Fibroblast of skin of right quadriceps (primary cell): Measurements from ENCODE around the gene KLF9.

Source experiments
- DNase-seq: peaks from one replicate; pipeline ENCODE4 v3.0.0-alpha.2; 2013

KLF9 gene

GRCh38 chr9:70413799-70414775 is at the start of gene KLF9:
Gene KLF9, minus strand, starts transcription at chr9:70414657. Its CDS starts 1,294 bp downstream, at chr9:70413363.
- peak; percentile 95 for DNase-seq

GRCh38 chr9:70463877-70464276 is 49.4 kb upstream of the KLF9 start:
- no peak for DNase-seq

GRCh38 chr9:70462300-70462699 is 47.8 kb upstream of the KLF9 start:
- DNase-seq, result no peak

GRCh38 chr9:70457235-70457634 is 42.8 kb upstream of the KLF9 start:
- no peak for DNase-seq

- no peak for DNase-seq
Measured at GRCh38 chr9:70455993-70456704, 41.7 kb upstream of the KLF9 start.

- no peak for DNase-seq
Measured at GRCh38 chr9:70452365-70452764, 37.9 kb upstream of the KLF9 start.

- DNase-seq, result no peak
Measured at GRCh38 chr9:70451765-70452164, 37.3 kb upstream of the KLF9 start.

GRCh38 chr9:70450738-70451137 is 36.3 kb upstream of the KLF9 start:
- no peak for DNase-seq

GRCh38 chr9:70449461-70449860 is 35.0 kb upstream of the KLF9 start:
- DNase-seq, result no peak

- DNase-seq, result no peak
Measured at GRCh38 chr9:70448919-70449318, 34.5 kb upstream of the KLF9 start.

- peak; percentile 19 for DNase-seq
Measured at GRCh38 chr9:70444904-70445303, 30.4 kb upstream of the KLF9 start.

- DNase-seq, result no peak
Measured at GRCh38 chr9:70442328-70442848, 27.9 kb upstream of the KLF9 start.

GRCh38 chr9:70441622-70442021 is 27.2 kb upstream of the KLF9 start:
- DNase-seq, result no peak

GRCh38 chr9:70439991-70440706 is 25.7 kb upstream of the KLF9 start:
- peak; percentile 18 for DNase-seq

GRCh38 chr9:70438341-70438928 is 24.0 kb upstream of the KLF9 start:
- DNase-seq, result peak; percentile 60

GRCh38 chr9:70435948-70436347 is 21.5 kb upstream of the KLF9 start:
- DNase-seq, result peak; percentile 88

GRCh38 chr9:70429899-70430298 is 15.4 kb upstream of the KLF9 start:
- no peak for DNase-seq

- DNase-seq, result peak; percentile 42
Measured at GRCh38 chr9:70428781-70429180, 14.3 kb upstream of the KLF9 start.

GRCh38 chr9:70427161-70427945 is 12.9 kb upstream of the KLF9 start:
- peak; percentile 27 for DNase-seq

GRCh38 chr9:70425192-70425591 is 10.7 kb upstream of the KLF9 start:
- no peak for DNase-seq

GRCh38 chr9:70422371-70423043 is 8.1 kb upstream of the KLF9 start:
- no peak for DNase-seq
